ENCODE data around the gene ITPK1.

DNA sequence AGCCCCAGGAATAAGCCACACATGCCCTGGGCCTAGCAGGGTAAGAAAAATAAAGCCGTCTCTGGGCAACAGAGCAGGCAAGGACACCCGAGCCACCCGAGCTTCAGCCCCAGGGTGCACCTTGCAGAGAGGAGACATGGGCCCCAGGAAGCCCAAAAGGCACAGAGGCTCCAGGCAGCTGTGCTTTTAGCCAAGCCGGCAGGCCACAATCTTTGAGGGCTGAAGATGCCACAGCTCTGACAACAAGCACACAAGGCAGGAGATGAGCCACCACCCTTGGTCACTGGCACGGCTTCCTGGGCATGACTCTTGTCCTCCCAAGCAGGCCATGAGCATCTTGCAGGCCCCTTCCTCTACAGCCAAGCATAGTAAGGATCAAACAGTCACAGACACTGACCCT, 86.3 kb downstream of the ITPK1 start:
- TF ChIP-seq JUN (IDR thresholded peaks at IDR 0.05; ENCODE audit: borderline replicate concordance, insufficient read depth, insufficient read length, low read depth): no peak
- TF ChIP-seq POLR2AphosphoS5 (IDR thresholded peaks at IDR 0.05; ENCODE audit: insufficient read depth, low read depth, low read length): no peak
- no peak for TF ChIP-seq POLR2A (IDR thresholded peaks at IDR 0.05; ENCODE audit: low read depth, low read length)
- TF ChIP-seq, protein P1, sequence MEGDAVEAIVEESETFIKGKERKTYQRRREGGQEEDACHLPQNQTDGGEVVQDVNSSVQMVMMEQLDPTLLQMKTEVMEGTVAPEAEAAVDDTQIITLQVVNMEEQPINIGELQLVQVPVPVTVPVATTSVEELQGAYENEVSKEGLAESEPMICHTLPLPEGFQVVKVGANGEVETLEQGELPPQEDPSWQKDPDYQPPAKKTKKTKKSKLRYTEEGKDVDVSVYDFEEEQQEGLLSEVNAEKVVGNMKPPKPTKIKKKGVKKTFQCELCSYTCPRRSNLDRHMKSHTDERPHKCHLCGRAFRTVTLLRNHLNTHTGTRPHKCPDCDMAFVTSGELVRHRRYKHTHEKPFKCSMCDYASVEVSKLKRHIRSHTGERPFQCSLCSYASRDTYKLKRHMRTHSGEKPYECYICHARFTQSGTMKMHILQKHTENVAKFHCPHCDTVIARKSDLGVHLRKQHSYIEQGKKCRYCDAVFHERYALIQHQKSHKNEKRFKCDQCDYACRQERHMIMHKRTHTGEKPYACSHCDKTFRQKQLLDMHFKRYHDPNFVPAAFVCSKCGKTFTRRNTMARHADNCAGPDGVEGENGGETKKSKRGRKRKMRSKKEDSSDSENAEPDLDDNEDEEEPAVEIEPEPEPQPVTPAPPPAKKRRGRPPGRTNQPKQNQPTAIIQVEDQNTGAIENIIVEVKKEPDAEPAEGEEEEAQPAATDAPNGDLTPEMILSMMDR (IDR thresholded peaks at IDR 0.05; ENCODE audit: extremely low read depth in 1 of 2, insufficient read depth in 1 of 2, low read depth in 1 of 2, low read length in 2 of 2): no peak
- no peak for TF ChIP-seq EZH2 (IDR thresholded peaks at IDR 0.05; ENCODE audit: borderline replicate concordance, low read depth, low read length, severe bottlenecking)
- no peak for TF ChIP-seq FOS (IDR thresholded peaks at IDR 0.05; ENCODE audit: borderline replicate concordance, insufficient read depth, low read length)
- TF ChIP-seq, protein P2, sequence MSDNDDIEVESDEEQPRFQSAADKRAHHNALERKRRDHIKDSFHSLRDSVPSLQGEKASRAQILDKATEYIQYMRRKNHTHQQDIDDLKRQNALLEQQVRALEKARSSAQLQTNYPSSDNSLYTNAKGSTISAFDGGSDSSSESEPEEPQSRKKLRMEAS (IDR thresholded peaks at IDR 0.05; ENCODE audit: insufficient read depth, insufficient read length): no peak
- TF ChIP-seq MYC (IDR thresholded peaks at IDR 0.05; ENCODE audit: low read depth, low read length): no peak
